AG08396 (cell line): ENCODE results near the gene FKRP.

ENCODE experiments used
- DNase-seq: peaks from one replicate; pipeline ENCODE4 v3.0.0; 2012; ENCODE audit warnings: low spot score, mixed read lengths

Gene FKRP

DNA sequence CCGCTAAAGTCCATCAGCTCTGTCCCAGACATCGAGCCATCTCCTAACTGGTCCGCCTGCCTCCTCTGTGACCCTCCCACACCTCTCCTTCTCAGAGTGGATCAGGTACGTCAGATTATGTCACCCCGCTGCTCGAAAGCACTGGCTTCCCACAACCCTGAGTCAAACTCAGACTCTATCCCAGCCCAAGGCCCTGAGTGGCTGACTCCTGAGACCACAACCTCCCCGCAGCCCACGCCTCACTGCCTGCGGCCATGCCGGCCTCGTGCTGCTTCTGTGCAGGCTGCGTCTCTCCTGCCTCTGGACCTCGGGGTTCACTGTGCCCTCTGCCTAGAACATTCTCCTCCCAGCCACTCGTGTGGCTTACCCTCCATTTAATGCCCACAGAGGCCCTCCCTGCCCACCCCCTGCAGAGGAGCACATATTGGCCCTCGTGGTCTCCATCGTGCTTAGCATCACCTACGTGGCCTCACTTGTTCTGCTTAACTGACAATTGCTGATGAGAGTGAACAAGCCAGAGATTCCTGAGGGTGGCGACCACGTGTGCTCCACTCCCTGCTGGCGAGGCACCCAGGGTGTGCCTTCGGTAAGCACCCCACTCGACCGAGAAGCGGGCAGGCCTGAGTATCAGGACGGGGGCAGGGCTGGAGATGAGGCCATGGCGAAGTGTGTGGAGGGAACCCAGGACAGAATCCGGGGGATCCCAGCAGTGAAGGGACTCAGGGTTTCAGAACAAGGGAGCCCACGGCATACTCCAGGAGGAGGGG is 13.5 kb upstream of the FKRP start:
- no peak for DNase-seq

DNA sequence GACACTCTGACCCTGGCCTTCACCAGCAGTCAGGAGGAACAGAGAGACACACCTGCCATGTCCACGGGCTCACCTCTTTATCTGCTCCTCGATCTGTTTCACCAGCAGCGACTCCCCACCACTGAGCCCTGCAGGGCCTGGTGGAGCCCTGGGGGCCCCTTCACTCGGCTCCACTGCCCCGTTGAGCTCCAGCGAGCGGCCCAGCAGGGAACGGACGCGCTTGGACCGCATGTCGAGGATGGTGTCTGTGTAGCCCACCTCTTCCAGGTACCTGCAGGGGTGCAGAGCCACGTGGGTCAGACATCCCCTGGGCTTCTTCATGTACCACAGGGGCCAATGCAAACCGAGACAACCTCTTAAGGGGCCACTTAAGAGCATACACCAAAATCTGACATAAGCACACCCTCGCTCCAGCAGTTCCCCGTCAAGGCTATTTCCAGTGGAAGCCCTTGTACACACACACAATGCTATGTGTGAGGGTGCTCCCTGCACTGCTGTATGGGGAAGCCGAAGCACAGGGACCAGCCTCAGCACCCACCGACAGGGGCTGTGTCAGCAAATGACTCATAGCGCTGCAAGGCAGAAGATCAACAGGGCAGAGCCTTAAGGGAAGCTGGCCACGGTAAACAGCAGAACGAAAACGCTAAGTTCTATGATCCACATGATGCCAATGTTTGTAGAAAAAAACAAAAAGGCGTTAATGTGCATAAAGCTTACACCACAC is 12.7 kb upstream of the FKRP start:
- DNase-seq, result no peak

DNA sequence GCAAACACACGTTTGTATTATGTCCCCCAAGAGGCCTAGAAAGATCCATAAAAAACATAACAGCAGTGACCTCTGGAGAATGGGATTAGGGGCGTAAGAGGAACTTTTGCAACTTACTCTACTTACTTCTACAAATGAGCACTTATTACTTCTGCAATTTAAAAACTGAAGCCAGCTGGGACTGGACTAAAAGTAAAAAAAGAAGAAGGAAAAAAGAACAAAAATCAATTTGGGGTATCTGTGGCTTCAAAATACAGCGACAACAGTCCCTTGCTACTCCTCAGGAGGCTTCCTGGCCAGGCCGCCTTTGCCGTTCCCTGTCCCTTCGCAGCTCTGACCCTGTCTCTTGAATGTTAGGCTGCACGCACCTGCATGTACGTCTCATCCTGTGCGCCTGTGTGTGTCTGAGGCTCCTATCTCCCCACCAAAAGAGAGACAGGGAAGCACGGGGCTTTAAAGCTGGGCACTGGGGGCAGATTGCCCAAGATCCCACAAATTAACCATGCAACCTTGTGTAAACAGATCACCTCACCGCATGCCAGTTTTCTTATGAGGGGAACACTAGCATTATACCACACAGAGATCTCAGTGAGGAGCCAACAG is 12.1 kb upstream of the FKRP start:
- no peak for DNase-seq

DNA sequence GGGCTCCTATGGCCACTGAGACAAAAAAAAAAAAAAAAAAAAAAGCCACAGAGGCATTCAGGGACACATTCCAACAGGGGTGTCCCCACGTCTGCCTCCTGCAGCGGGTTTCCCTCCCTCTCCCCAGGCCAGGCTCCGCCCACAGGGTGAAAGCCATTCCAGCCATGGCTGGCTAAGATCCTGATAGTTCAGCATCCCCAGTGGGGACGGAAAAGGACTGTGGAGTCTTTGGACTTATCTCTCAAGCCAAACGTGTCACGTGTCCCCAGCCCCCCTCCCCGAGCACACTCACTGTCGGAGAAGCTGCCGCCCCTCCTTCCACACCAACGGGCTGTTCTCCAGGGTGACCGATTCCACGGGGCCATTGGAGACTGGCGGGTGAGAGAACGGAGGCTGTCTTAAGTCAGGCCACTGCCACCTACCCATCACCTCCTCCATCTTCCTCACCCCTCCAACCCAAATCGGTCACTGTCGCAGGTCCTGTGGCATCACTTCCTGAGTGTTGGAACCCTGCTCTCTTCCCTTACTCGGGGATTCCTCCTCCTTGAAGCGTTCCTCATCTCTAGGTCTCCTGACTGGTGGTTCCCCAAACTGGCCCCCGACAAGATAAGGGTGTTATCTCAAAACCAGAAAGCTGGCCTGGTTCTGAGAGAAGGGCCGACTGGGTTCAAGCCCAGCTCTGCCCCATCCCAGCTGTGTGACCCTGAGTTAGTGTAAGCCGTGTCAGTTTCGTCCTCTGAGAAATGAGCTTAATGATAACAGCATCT is 9.1 kb upstream of the FKRP start:
- no peak for DNase-seq

DNA sequence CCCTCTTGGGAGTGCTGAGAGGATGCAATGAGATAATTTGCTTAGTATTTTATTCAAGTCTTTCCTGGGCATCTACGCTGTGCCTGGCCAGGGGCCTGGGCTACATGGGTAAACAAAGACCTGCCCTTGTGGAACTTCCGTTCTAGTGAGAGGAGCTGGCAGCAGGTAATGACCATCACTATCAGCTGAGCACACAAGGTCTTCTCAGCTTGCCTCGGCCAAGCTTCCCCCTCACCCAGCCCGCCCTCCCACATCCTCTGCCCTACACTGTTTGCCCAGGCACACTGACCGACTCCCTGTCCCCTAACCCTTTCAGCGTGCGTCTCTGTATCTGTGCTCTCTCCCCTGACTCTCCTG is 8.6 kb upstream of the FKRP start:
- DNase-seq, result no peak

- no peak for DNase-seq
Observed at GRCh38 chr19:46737761-46738171, 8.1 kb upstream of the FKRP start.

DNA sequence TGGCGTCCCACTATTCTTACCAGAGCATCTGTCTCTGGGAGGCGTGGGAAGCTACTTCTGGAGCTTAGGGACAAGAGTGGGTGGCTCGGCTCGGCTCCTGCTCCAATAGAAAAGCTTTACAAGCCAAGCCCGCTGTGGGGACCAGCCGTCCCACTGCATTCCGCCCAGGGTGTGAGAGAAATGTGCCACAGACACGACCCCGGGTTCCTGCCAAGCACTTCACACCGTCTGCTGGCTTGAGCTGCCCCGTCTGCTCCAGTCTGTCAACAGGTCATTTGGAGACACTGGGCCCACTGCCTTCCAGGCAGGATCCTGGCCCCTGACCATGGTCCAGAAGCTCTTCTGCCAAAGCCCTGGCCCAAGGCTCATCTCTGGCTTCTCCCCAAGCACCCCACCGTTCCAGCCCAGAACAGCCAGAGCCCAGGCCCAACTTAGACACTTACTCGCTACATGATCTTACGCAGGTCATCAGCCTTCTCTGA is 6.5 kb upstream of the FKRP start:
- no peak for DNase-seq

- DNase-seq, result no peak
Observed at GRCh38 chr19:46741447-46741846, 4.4 kb upstream of the FKRP start.

GRCh38 chr19:46742926-46743480 is 2.9 kb upstream of the FKRP start:
- no peak for DNase-seq

GRCh38 chr19:46744005-46744691 is 1.7 kb upstream of the FKRP start:
- no peak for DNase-seq

- no peak for DNase-seq
Observed at GRCh38 chr19:46745030-46745429, 827 bp upstream of the FKRP start.

DNA sequence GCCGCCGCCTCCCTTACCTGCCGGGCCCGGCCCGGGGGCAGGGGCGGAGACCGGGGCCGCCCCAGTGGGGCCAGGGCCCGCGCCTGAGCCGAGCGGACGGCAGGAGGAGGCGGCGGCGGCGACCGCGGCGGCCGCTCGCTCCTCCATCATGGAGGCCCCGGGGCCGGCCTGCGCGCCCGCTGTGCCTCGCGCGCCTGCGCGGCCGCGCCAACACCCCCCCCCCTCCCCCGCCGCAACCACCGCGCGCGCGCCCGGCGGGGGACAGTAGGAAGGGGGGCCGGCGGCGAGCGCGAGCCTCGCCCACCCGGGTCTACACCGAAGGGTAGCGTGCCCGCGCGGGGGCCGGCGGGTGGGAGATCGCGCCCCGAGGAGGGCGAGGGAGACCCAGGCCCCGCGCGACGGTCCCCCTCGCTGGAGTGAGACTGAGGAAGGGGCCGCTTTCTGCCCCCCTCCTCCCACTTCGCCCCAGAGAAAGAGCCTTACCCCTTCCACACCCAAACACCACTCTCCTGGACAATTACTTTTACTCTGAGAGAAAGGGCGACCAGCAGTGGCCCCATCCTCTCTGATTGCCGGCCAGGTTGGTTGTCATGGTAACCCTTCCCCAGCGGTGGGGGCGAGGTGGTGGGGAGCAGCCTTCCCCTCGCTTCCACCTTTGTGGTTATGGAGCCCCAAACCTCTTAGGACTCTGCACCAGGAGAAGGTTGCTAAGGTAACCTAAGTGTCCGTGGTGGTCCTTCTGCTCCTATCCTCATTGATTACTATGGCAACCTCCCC is 612 bp downstream of the FKRP start, which contains the start of gene STRN4:
TSS of gene STRN4 (minus strand) at position 170 of the 777 bp plus-strand sequence. CDS start at position 150, 20 bp downstream.
- DNase-seq, result peak; percentile 98

DNA sequence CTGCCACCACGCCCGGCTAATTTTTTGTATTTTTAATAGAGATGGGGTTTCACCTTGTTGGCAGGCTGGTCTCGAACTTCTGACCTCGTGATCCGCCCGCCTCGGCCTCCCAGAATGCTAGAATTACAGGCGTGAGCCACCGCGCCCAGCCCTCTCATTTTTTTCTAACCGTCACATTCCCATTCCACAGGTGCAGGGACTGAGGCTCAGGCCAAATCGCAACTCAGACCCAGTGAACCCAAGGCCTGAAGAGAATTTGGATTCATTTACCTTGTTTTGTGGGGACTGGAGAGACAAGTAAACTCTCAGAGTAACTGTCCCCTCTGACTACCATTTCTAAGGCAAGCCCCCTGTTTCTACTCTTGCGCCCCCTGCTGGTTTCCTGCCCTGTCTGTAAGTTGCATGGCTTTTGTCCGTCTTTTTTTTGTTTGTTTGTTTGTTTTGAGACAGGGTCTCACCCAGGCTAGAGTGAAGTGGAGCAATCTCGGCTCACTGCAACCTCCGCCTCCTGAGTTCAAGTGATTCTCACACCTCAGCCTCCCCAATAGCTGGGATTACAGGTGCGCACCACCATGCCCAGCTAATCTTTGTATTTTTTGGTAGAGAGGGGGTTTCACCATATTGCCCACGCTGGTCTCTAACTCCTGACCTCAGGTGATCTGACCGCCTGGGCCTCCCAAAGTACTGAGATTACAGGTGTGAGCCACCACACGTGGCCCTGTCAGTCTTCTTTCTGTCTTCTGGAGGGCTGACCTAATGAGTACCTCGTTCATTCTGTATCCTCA is 2.7 kb downstream of the FKRP start:
- peak; percentile 77 for DNase-seq

DNA sequence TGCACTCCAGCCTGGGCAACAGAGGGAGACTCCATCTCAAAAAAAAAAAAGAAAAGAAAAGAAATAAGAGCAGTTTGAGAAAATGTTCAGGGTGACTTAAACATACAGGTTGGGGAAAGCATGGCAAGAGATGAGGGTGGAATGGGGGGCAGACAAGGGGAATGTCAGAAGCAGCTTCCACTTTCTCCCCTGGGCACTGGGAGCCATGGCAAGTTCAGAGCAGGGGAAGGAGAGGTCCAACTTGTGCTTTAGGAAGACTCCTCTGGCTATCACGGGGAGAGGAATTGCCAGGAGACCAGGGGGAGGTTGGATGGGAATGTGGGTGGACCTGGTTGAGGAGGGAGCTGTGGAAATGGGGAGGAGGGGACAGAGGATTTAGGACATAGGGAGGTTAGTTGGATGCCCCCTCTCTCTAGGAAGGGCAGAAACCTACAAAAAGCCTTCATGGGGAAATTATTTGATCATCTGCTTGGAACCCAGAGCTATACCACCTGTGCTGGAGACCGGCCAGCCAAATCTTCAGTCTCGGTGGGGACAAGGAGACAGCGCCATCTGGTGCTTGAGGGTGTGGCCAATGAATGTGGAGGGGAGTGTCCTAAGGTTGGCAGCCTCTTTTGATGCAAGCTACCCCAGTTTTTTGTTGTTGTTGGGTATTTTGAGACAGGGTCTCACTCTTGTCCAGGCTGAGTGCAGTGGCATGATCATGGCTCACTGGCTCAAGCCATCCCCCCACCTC is 7.7 kb downstream of the FKRP start:
- no peak for DNase-seq

GRCh38 chr19:46755077-46755852 is 9.4 kb downstream of the FKRP start:
- peak; percentile 69 for DNase-seq

GRCh38 chr19:46755853-46756543 is 10.1 kb downstream of the FKRP start:
- no peak for DNase-seq

- DNase-seq, result no peak
Observed at GRCh38 chr19:46756544-46756888, 10.7 kb downstream of the FKRP start.

GRCh38 chr19:46759206-46759605 is 13.3 kb downstream of the FKRP start:
- DNase-seq, result no peak
